GM10266 (cell line): ENCODE measurements around the gene ZIC4.

Experiments
- DNase-seq: peaks from one replicate; pipeline ENCODE4 v3.0.0; 2012; ENCODE audit errors: extremely low spot score
- CTCF ChIP-seq: IDR thresholded peaks from 2 replicates; pipeline ENCODE4 v1.5.1; 2012; ENCODE audit warnings: mild to moderate bottlenecking, low read depth; ENCODE audit not compliant: control insufficient read depth, insufficient read depth; ENCODE audit errors: missing control alignments

The ZIC4 gene

GRCh38 chr3:147426931-147427330, 20.6 kb upstream of the ZIC4 start:
- no peak for TF ChIP-seq CTCF
- no peak for DNase-seq

- no peak for TF ChIP-seq CTCF
- DNase-seq: no peak
These were observed 19.1 kb upstream of the ZIC4 start for GRCh38 chr3:147425388-147425850.

- TF ChIP-seq CTCF: no peak
- DNase-seq: peak; percentile 5
These were observed 18.4 kb upstream of the ZIC4 start for GRCh38 chr3:147424581-147425387.

- DNase-seq: peak; percentile 13
- TF ChIP-seq CTCF: no peak
These were observed 17.6 kb upstream of the ZIC4 start for GRCh38 chr3:147423798-147424580.

- TF ChIP-seq CTCF: no peak
These were observed 17.1 kb upstream of the ZIC4 start for GRCh38 chr3:147423537-147423797.

GRCh38 chr3:147422601-147423536, 16.5 kb upstream of the ZIC4 start:
- no peak for TF ChIP-seq CTCF
- DNase-seq: peak; percentile 14

More at GRCh38 chr3:147423537-147423797, 17.1 kb upstream of the ZIC4 start:
- DNase-seq: peak; percentile 11

- no peak for TF ChIP-seq CTCF
- DNase-seq: peak; percentile 6
These were observed 15.9 kb upstream of the ZIC4 start for GRCh38 chr3:147422196-147422595.
